ENCODE measurements around the gene MRPL37. TPM values are rescaled to one million over a fixed set of nuclear protein-coding genes. Genes with fewer than 3 reads are reported as not detected.

Gene MRPL37
- total and polyA plus RNA-seq, 2 of the 8 experiments (the other 6 are each of a cell fraction or from before 2014, with no cell fraction given): 45.5 to 126 TPM

GRCh38 chr1:54225986-54226559, 26.1 kb downstream of the MRPL37 start:
- H2BK20ac ChIP-seq (ENCODE audit: low read length): no peak overlapping the region
- CTCF ChIA-PET (ENCODE audit: partially characterized antibody): interaction anchor here (1.2 kb wide), 1 partner anchor 106 kb away, joined by 3 read pairs; no protein-coding TSS in a partner anchor
- WGBS, 2 experiments (ENCODE audit: extremely low coverage in 1 of 2, insufficient coverage in 1 of 2, insufficient read length in 1 of 2, insufficient replicate concordance in 2 of 2, low coverage in 1 of 2, low lambda C conversion rate in 2 of 2, missing lambda C conversion rate in 1 of 2): 95% methylated on average over 18 of the region's 20 CpGs; no CpG with 5 or more reads in 1 of the 2 experiments

More at GRCh38 chr1:54225986-54226559, 26.1 kb downstream of the MRPL37 start:
- H3K27ac ChIP-seq (ENCODE audit: low read depth, low read length): no peak overlapping the region
- H2BK12ac ChIP-seq (ENCODE audit: low read depth, low read length): no peak overlapping the region
- H4K5ac ChIP-seq (ENCODE audit: insufficient read length, low read depth, low read length): no peak overlapping the region
- no peak overlapping the region for H4K91ac ChIP-seq (replicated peaks; ENCODE audit: insufficient read length, low read length)
- no peak overlapping the region for H2AFZ ChIP-seq (ENCODE audit: low read length)
- no peak overlapping the region for H3K4ac ChIP-seq (replicated peaks; ENCODE audit: insufficient read length, low read depth, low read length)
- no peak overlapping the region for H4K8ac ChIP-seq (ENCODE audit: extremely low read depth, insufficient read depth, low read length)
- FAIRE-seq (no peak), DNase-seq (ENCODE audit: low read depth in 1 of 2, low spot score in 2 of 2) (no peak)
- TF ChIP-seq EZH2 (IDR thresholded peaks at IDR 0.05; ENCODE audit: low read depth, low read length, severe bottlenecking) (no peak), POLR2A (IDR thresholded peaks at IDR 0.05; ENCODE audit: control extremely low read depth in 1 of 2, low read depth in 2 of 2, low read length in 2 of 2) (peak in 1 of 2 experiments; percentile 31; a peak in 1 of 3 replicates)
- H4K20me1 ChIP-seq (replicated peaks in 1 of 2; ENCODE audit: control insufficient read depth in 1 of 2, insufficient read depth in 2 of 2, low read length in 2 of 2): peaks cover 0 to 11% of the 10 kb centered on the region in 2 experiments
- H3K18ac ChIP-seq (ENCODE audit: extremely low read depth, low read length): no peak overlapping the region
- H3K56ac ChIP-seq (replicated peaks; ENCODE audit: insufficient read length, low read depth, low read length): no peak overlapping the region
- no peak overlapping the region for H3K23ac ChIP-seq (ENCODE audit: insufficient read length)
- no peak overlapping the region for H3K4me2 ChIP-seq (ENCODE audit: insufficient read depth in 1 of 2, low read depth in 2 of 2, low read length in 2 of 2)
- H2BK15ac ChIP-seq (ENCODE audit: low read length): no peak overlapping the region
- H3K79me2 ChIP-seq (ENCODE audit: control insufficient read depth in 1 of 2, insufficient read depth in 2 of 2, low read length in 2 of 2): no peaks in the 10 kb centered on the region
- no peak overlapping the region for H3K4me3 ChIP-seq (ENCODE audit: extremely low read depth in 1 of 4, insufficient read depth in 2 of 4, low read depth in 3 of 4, low read length in 4 of 4)
- H3K79me1 ChIP-seq (ENCODE audit: low read depth, low read length): peaks cover 3% of the 10 kb centered on the region; the same call in 1 of the 2 replicates
- H3K36me3 ChIP-seq (ENCODE audit: control insufficient read depth in 2 of 4, insufficient read depth in 4 of 4, low read length in 3 of 4): peaks cover 0 to 3% (median 1%) of the 10 kb centered on the region in 4 experiments; a peak in 1 of 8 replicates
- peaks cover 0 to 10% (median 6%) of the 10 kb centered on the region in 4 experiments; a peak in 4 of 7 replicates for H3K4me1 ChIP-seq (replicated peaks in 1 of 4; ENCODE audit: control insufficient read depth in 3 of 4, insufficient read depth in 4 of 4, low read length in 3 of 4)
- no peak overlapping the region for H3K14ac ChIP-seq (ENCODE audit: insufficient read length)
- no peak overlapping the region for H2AK5ac ChIP-seq (ENCODE audit: low read depth, low read length)
- no peaks in the 10 kb centered on the region for H3K23me2 ChIP-seq (ENCODE audit: low read depth, low read length)
- POLR2A ChIA-PET (ENCODE audit: partially characterized antibody): interaction anchor here (1.1 to 5.3 kb wide), 2 partner anchors 12 to 25 kb away, joined by 3 to 20 read pairs; partner anchors contain the start of genes CYB5RL and MRPL37
- no peak overlapping the region; the same call in 1 of the 2 replicates for H2BK5ac ChIP-seq (ENCODE audit: low read depth, low read length)
- H3K9ac ChIP-seq (replicated peaks in 1 of 4; ENCODE audit: extremely low read depth in 1 of 4, low read depth in 3 of 4, low read length in 3 of 4): no peak overlapping the region
- no peaks in the 10 kb centered on the region for H3K9me3 ChIP-seq (ENCODE audit: insufficient read depth in 2 of 2, low read depth in 1 of 2, low read length in 1 of 2)
- H3K27me3 ChIP-seq (replicated peaks in 1 of 4; ENCODE audit: control insufficient read depth in 3 of 4, extremely low read depth in 1 of 4, insufficient read depth in 3 of 4, low read length in 3 of 4): no peaks in the 10 kb centered on the region
- no peak overlapping the region for H2BK120ac ChIP-seq (replicated peaks; ENCODE audit: low read depth, low read length)

Data from H1 (cell line).